COLO668 (cell line): ENCODE data around the gene UBE2V1.
"Not testable (repeated sequence)": the region's sequence is repeated elsewhere in the genome, so short reads cannot be mapped to it uniquely, and the experiment has no call there.

Experiments used
- DNase-seq: peaks from one replicate; lab custom pipeline; 2025; ENCODE audit not compliant: unreplicated experiment; lab: John Stamatoyannopoulos, UW

The UBE2V1 gene

GRCh38 chr20:50112512-50113419, at the start of gene UBE2V1:
Gene UBE2V1 (minus strand): TSS chr20:50113150. CDS start chr20:50113128, 22 bp downstream.
- DNase-seq: peak; percentile 94

GRCh38 chr20:50161494-50161893, 48.5 kb upstream of the UBE2V1 start:
- DNase-seq: not testable (repeated sequence)

- peak; percentile 98 for DNase-seq
Observed at GRCh38 chr20:50153500-50154377, 40.8 kb upstream of the UBE2V1 start, which contains the start of gene PEDS1. Gene PEDS1 (minus strand): TSS chr20:50153723. CDS start chr20:50153637, 86 bp downstream.

- DNase-seq: peak; percentile 48
Observed at GRCh38 chr20:50153153-50153499, 40.2 kb upstream of the UBE2V1 start.

GRCh38 chr20:50152394-50153152, 39.6 kb upstream of the UBE2V1 start:
- DNase-seq: peak; percentile 41

GRCh38 chr20:50151034-50151743, 38.2 kb upstream of the UBE2V1 start:
- DNase-seq: peak; percentile 20

- DNase-seq: peak; percentile 58
Observed at GRCh38 chr20:50149481-50150254, 36.7 kb upstream of the UBE2V1 start.

GRCh38 chr20:50146732-50147662, 34.0 kb upstream of the UBE2V1 start:
- DNase-seq: peak; percentile 71

- DNase-seq: no peak
Observed at GRCh38 chr20:50146214-50146613, 33.3 kb upstream of the UBE2V1 start.

GRCh38 chr20:50145566-50145965, 32.6 kb upstream of the UBE2V1 start:
- DNase-seq: no peak

GRCh38 chr20:50144362-50144761, 31.4 kb upstream of the UBE2V1 start:
- DNase-seq: no peak

GRCh38 chr20:50142812-50143211, 29.9 kb upstream of the UBE2V1 start:
- DNase-seq: peak; percentile 89

GRCh38 chr20:50141811-50142561, 29.0 kb upstream of the UBE2V1 start:
- DNase-seq: no peak

GRCh38 chr20:50141018-50141675, 28.2 kb upstream of the UBE2V1 start:
- peak; percentile 33 for DNase-seq

GRCh38 chr20:50140339-50140859, 27.4 kb upstream of the UBE2V1 start:
- DNase-seq: no peak

GRCh38 chr20:50138479-50139393, 25.8 kb upstream of the UBE2V1 start:
- no peak for DNase-seq
